Skeletal muscle satellite cell (primary cell): ENCODE measurements around the gene PTPN5.

Experiments
- H3K27me3 ChIP-seq: 2 replicates; pipeline ENCODE4 v1.7.0; 2013; ENCODE audit warnings: low read length; ENCODE audit not compliant: control insufficient read depth, insufficient read depth
- H3K36me3 ChIP-seq: 2 replicates; pipeline ENCODE4 v1.7.0; 2013; ENCODE audit warnings: mild to moderate bottlenecking, control low read depth, low read length; ENCODE audit not compliant: insufficient read depth
- H3K4me1 ChIP-seq: 2 replicates; pipeline ENCODE4 v1.7.0; 2013; ENCODE audit warnings: low read length; ENCODE audit not compliant: control insufficient read depth, insufficient read depth
- H3K4me2 ChIP-seq: 2 replicates; pipeline ENCODE4 v1.7.0; 2013; ENCODE audit warnings: mild to moderate bottlenecking, low read length
- H3K4me3 ChIP-seq: 2 replicates; pipeline ENCODE4 v1.7.0; 2013; ENCODE audit warnings: low read length
- H3K9ac ChIP-seq: 2 replicates; pipeline ENCODE4 v1.7.0; 2013; ENCODE audit warnings: mild to moderate bottlenecking, low read depth, low read length, moderate library complexity
- H3K9me3 ChIP-seq: replicated peaks from 2 replicates; pipeline ENCODE4 v1.7.0; 2013; ENCODE audit warnings: mild to moderate bottlenecking, control low read depth, low read length

Gene PTPN5

DNA sequence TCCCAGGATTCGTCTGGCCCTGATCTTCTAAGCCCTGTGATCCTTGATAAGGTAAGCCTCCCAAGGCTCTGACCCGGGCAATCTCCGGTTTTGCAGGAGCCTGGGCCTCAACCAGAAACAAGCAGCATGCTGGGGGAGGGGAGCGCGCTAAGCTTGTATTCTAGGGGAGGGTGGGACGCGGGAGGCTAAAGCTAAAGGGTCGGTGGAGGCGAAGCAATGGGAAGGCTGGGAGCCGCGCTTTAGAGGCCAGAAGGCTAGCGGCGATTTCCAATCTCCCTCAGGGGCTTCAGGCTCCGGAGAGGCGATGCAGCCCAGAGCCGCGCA is 753 bp downstream of the PTPN5 start:
- H3K9me3 ChIP-seq, result no peaks in the 10 kb centered on the region
- no peaks in the 10 kb centered on the region for H3K4me1 ChIP-seq
- peaks cover 85% of the 10 kb centered on the region for H3K27me3 ChIP-seq
- no peak overlapping the region for H3K4me3 ChIP-seq
- H3K9ac ChIP-seq, result no peak overlapping the region
- no peaks in the 10 kb centered on the region for H3K36me3 ChIP-seq
- H3K4me2 ChIP-seq, result no peak overlapping the region

DNA sequence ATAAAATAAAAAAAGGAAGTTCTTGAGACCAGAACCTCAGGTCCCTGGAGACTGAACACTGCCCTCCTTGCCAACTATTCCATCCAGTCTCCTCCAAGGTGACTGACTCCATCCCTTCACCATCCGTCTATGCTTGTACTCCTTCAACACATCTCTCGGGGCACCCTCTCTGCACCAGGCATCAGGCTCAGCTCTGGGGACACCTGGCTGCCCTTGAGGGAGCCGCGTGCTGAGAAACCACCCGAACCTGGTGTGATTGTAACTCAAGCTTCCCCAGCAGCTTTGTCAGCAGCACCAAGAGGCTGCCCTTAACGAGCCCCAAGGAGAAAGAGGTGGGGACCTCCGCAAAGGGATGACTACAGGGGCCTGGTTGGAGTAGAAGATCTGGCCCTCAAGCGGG is 1.7 kb downstream of the PTPN5 start:
- Histone ChIP-seq H3K4me3 (no peak overlapping the region), H3K27me3 (peaks cover 84% of the 10 kb centered on the region), H3K9ac (no peak overlapping the region), H3K36me3 (no peaks in the 10 kb centered on the region), H3K4me2 (no peak overlapping the region), H3K4me1 (no peaks in the 10 kb centered on the region), H3K9me3 (no peaks in the 10 kb centered on the region)

GRCh38 chr11:18785411-18785810 is 6.2 kb downstream of the PTPN5 start:
- no peaks in the 10 kb centered on the region for H3K36me3 ChIP-seq
- H3K4me1 ChIP-seq, result no peaks in the 10 kb centered on the region
- no peak overlapping the region for H3K4me3 ChIP-seq
- H3K4me2 ChIP-seq, result no peak overlapping the region
- H3K27me3 ChIP-seq, result peaks cover 68% of the 10 kb centered on the region
- H3K9ac ChIP-seq, result no peak overlapping the region
- no peaks in the 10 kb centered on the region for H3K9me3 ChIP-seq

- Histone ChIP-seq H3K4me1 (no peaks in the 10 kb centered on the region), H3K36me3 (no peaks in the 10 kb centered on the region)
Measured at GRCh38 chr11:18780896-18781295, 10.7 kb downstream of the PTPN5 start.

DNA sequence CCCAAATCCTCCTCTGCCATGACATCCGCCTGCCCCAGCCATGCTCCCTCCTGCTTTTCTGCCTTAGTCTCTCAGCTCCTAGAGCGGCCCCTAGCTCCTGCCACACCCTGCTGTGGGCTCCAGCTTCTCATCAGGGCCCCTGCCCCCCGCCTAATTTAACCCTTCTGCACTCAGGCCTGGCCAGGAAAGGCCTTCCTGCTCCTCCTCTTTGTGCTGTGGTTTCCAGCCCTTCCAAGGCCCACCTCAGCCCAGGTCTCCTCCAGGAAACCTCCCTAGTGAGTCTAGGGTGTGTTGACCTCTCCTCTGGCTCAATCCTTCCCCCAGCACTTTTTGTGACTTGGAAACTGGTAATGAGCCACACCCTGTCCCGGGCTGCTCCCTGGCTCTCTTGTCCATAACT is 11.3 kb downstream of the PTPN5 start:
- no peaks in the 10 kb centered on the region for H3K9me3 ChIP-seq
- H3K36me3 ChIP-seq, result no peaks in the 10 kb centered on the region
- H3K4me3 ChIP-seq, result no peak overlapping the region
- H3K9ac ChIP-seq, result no peak overlapping the region
- H3K27me3 ChIP-seq, result peaks cover 53% of the 10 kb centered on the region
- H3K4me2 ChIP-seq, result no peak overlapping the region
- no peaks in the 10 kb centered on the region for H3K4me1 ChIP-seq

More at GRCh38 chr11:18780896-18781295, 10.7 kb downstream of the PTPN5 start:
- Histone ChIP-seq H3K4me2 (no peak overlapping the region), H3K9ac (no peak overlapping the region), H3K9me3 (no peaks in the 10 kb centered on the region), H3K27me3 (peaks cover 56% of the 10 kb centered on the region), H3K4me3 (no peak overlapping the region)

- Histone ChIP-seq H3K4me2 (no peak overlapping the region), H3K4me1 (no peaks in the 10 kb centered on the region), H3K9me3 (no peaks in the 10 kb centered on the region), H3K27me3 (peaks cover 56% of the 10 kb centered on the region), H3K9ac (no peak overlapping the region), H3K4me3 (no peak overlapping the region), H3K36me3 (no peaks in the 10 kb centered on the region)
Measured at GRCh38 chr11:18778468-18778867, 13.1 kb downstream of the PTPN5 start.

- Histone ChIP-seq H3K27me3 (peaks cover 53% of the 10 kb centered on the region), H3K36me3 (no peaks in the 10 kb centered on the region), H3K9me3 (no peaks in the 10 kb centered on the region), H3K4me1 (no peaks in the 10 kb centered on the region), H3K4me2 (no peak overlapping the region), H3K9ac (no peak overlapping the region), H3K4me3 (no peak overlapping the region)
Measured at GRCh38 chr11:18776324-18776723, 15.3 kb downstream of the PTPN5 start.

DNA sequence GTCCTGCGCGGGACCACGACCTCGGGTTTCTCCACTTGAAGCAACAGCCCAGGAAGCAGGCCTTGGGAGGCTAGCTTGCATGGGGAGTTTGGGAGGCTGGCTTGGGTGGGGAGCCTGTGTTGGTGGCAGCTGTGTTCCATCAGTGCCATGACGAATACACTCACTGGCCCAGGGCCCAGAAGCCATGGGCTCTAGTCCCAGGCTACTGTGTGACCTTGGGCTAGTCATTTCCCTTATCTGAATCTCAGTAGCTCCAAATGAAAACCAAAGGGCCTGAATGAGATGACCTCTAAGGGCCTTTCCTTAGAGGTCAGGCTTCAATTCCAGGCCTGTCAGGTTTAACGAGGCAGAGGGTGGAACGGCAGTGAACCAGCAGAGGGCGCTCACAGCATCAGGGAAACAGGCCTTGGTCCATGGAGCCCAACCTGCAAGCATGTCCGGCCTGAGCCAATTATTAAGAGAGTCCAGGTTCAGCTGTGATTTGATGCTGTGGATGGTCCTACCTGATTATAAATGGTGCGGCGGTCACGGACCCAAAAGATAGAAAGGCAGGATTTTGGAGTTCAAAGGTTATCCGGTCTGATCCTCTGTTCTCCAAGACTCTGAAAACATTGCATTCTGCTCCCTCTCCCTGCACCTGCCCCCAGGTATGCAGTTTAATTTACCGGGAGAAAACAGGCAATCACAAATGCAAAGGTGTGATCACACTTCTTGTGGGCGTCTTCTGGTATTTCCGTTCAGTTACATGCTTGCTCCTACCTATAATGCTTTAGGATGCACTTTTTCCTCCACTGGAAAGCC is 15.9 kb downstream of the PTPN5 start:
- H3K4me3 ChIP-seq, result no peak overlapping the region
- no peak overlapping the region for H3K9ac ChIP-seq
- no peak overlapping the region for H3K4me2 ChIP-seq
- no peaks in the 10 kb centered on the region for H3K36me3 ChIP-seq
- peaks cover 59% of the 10 kb centered on the region for H3K27me3 ChIP-seq
- no peaks in the 10 kb centered on the region for H3K9me3 ChIP-seq
- H3K4me1 ChIP-seq, result no peaks in the 10 kb centered on the region

DNA sequence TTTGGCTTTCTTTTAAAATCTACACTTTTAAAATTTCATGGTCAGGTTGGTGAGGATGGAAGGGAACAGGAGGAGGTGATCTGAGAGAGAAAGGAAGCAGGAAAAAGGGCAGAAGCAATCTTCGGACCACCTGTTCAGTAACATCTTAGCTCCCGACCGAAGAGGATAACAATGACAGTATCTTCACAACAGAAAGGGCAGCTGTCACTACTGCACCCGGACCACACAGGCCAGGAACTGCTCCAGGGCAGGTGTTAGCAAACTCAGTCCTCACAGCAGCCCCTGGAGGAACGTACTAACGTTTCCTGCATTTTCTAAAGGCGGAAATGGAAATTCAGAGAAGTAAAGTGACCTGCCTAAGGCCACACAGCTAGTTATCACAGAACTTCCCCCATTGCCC is 16.8 kb downstream of the PTPN5 start:
- peaks cover 53% of the 10 kb centered on the region for H3K27me3 ChIP-seq
- H3K4me1 ChIP-seq, result no peaks in the 10 kb centered on the region
- H3K9ac ChIP-seq, result no peak overlapping the region
- H3K9me3 ChIP-seq, result no peaks in the 10 kb centered on the region
- H3K4me3 ChIP-seq, result no peak overlapping the region
- no peak overlapping the region for H3K4me2 ChIP-seq
- no peaks in the 10 kb centered on the region for H3K36me3 ChIP-seq

DNA sequence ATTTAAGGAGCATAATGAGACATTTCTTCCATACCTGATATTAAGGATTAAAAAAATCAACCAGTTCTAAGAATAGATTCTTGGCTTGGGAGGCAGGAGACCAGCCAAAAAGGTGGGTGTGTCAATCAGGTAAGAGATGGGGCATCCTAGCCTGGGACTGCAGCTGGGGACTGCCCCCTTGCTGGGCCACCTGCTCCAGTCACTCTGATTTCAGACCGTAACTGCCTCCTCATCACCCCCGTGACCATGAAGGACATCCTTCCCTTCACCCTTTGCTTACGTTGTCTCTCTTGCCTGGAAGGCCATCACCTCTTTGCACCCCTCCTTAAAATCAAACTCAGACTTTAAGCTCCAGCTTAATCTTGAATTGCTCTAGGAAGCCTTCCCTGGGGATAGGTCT is 17.9 kb downstream of the PTPN5 start:
- Histone ChIP-seq H3K27me3 (peaks cover 47% of the 10 kb centered on the region), H3K9ac (no peak overlapping the region), H3K36me3 (no peaks in the 10 kb centered on the region), H3K9me3 (no peaks in the 10 kb centered on the region), H3K4me2 (no peak overlapping the region), H3K4me1 (no peaks in the 10 kb centered on the region), H3K4me3 (no peak overlapping the region)

GRCh38 chr11:18773104-18773503 is 18.5 kb downstream of the PTPN5 start:
- Histone ChIP-seq H3K4me2 (no peak overlapping the region), H3K9ac (no peak overlapping the region), H3K27me3 (peaks cover 47% of the 10 kb centered on the region), H3K9me3 (no peaks in the 10 kb centered on the region), H3K4me1 (no peaks in the 10 kb centered on the region), H3K4me3 (no peak overlapping the region), H3K36me3 (no peaks in the 10 kb centered on the region)

DNA sequence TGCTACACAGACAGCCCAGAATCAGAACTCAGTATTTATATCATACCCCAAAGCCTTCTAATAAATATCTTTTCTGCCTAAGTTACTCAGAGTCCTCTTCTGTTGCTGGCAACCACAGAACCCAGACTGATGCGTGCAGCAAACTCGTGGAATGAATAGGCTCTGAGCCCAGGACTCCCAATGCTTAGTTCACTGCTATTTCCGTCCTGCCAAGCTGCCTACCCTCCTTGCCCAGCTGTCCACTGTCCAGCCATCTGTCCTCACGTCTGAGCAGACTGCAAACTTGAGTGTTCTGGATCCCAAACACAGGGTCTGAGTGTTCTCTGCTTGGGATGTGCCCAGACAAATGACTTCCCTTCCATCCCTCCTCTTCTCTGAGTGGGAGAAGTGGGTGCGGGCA is 19.4 kb downstream of the PTPN5 start:
- H3K9me3 ChIP-seq, result no peaks in the 10 kb centered on the region
- no peak overlapping the region for H3K4me2 ChIP-seq
- H3K4me1 ChIP-seq, result no peaks in the 10 kb centered on the region
- H3K27me3 ChIP-seq, result peaks cover 52% of the 10 kb centered on the region
- H3K9ac ChIP-seq, result no peak overlapping the region
- H3K4me3 ChIP-seq, result no peak overlapping the region
- H3K36me3 ChIP-seq, result no peaks in the 10 kb centered on the region
